OCI-LY1 (cell line): ENCODE results near the gene TUBB3.
"Not testable (repeated sequence)": the region's sequence is repeated elsewhere in the genome, so short reads cannot be mapped to it uniquely, and the experiment has no call there.

Experiments used
- CTCF ChIP-seq: fragments of 200-600 bp; sonication (generic), shearing (Covaris generic); IDR thresholded peaks from 2 replicates; pipeline ENCODE4 v1.5.1; 2017; ENCODE audit warnings: mild to moderate bottlenecking, antibody characterized with exemption, low read length, moderate library complexity, mixed read lengths
- EZH2 ChIP-seq: fragments of 200-600 bp; sonication (generic), shearing (Covaris generic); IDR thresholded peaks from 2 replicates; pipeline ENCODE4 v1.8.0; 2017; ENCODE audit warnings: borderline replicate concordance, mixed run types, mild to moderate bottlenecking, antibody characterized with exemption, low read length, moderate library complexity, mixed read lengths

GRCh38 chr16:89879123-89879522 lies 44.0 kb upstream of the TUBB3 start:
- TF ChIP-seq EZH2, CTCF: not testable (repeated sequence)
